Measurements from ENCODE around the gene ZNF524. TPM values are rescaled to one million over a fixed set of nuclear protein-coding genes. Genes with fewer than 3 reads are reported as not detected.
"Not testable (repeated sequence)": the region's sequence is repeated elsewhere in the genome, so short reads cannot be mapped to it uniquely, and the experiment has no call there.

ZNF524 gene
- polyA plus RNA-seq, 3 donors, result 6.5 to 11.1 (median 11.0) TPM

GRCh38 chr19:55578031-55578760 lies 21.9 kb upstream of the ZNF524 start:
- no peak for DNase-seq (ENCODE audit: extremely low read depth in 1 of 11, low read depth in 9 of 11, low spot score in 4 of 11)

GRCh38 chr19:55578761-55579747 lies 21.0 kb upstream of the ZNF524 start:
- DNase-seq (ENCODE audit: extremely low read depth in 1 of 11, low read depth in 9 of 11, low spot score in 4 of 11), result no peak

GRCh38 chr19:55579766-55580621 lies 20.1 kb upstream of the ZNF524 start:
- DNase-seq (ENCODE audit: extremely low read depth in 1 of 11, low read depth in 9 of 11, low spot score in 4 of 11), result peak in 1 of 11 donors; percentile 33

- DNase-seq (ENCODE audit: extremely low read depth in 1 of 11, low read depth in 9 of 11, low spot score in 4 of 11), result peak; percentile 71 to 90 (median 83)
These were observed 19.4 kb upstream of the ZNF524 start, which contains the start of gene ZNF579 for GRCh38 chr19:55580628-55581144. Gene ZNF579, minus strand, starts transcription at chr19:55580848. Its CDS starts 1,209 bp downstream, at chr19:55579639.

DNA sequence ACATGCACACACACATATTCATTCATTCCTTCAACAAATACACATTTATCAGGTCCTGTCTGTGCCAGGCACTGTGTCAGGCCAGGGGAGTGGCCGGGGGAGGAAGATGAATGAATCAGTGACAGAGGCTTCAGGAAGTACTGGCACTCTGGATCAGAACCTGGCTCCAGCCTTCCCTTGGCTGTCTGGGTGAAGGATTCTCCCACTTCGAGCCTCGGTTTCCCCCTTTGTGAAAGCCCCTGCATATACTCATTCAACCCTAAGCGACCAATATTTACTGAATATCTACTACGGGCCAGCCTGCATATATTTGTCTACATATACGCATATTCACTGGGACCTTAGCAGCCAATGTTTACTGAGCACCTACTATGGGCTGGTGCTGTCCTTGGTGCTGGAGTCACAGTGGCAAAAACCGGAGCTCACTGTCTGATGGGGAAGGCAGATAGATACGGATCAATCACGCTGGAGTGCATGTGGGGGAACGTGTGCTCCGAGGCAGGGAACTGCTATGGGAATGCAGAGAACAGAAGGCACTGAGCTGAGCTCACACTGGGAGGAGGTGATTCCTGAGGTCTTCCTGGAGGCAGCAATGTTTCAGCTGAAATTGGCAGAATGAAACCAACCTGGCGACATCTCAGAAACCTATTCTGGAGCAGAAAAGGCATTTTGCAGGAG lies 18.8 kb upstream of the ZNF524 start:
- no peak for DNase-seq (ENCODE audit: extremely low read depth in 1 of 11, low read depth in 9 of 11, low spot score in 4 of 11)

DNA sequence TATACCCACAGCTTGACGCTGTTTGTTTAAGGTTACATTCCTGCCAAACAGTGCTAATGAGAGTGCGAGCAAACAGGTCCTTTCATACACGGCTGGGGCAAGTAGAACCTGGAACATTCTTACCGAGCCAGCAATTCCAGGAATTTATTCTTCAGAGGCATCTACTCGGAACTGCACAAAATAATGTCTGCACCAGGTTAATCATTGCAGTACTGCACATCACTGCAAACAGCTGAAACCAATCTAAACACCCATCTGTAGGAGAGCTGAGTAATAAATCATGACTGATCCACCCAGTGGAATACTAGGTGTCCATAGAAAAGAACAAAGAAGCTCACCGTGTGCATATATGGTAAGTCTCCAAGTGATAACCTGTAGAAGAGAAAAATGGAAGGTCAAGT lies 18.3 kb upstream of the ZNF524 start:
- peak in 2 of 11 donors; percentile 65 to 75 for DNase-seq (ENCODE audit: extremely low read depth in 1 of 11, low read depth in 9 of 11, low spot score in 4 of 11)

DNA sequence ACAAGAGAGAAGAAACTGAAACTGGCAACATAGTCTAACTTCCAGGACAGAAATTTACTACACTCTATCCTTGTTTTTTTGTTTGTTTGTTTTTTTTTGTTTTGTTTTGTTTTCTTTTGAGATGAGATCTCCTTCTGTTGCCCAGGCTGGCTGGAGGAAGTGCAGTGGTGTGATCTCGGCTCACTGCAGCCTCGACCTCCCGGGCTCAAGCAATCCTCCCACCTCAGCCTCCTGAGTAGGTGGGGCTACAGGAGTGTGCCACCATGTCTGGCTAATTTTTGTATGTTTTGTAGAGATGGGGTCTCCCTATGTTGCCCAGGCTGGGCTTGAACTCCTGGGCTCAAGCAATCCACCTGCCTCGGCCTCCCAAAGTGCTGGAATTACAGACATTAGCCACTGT lies 17.8 kb upstream of the ZNF524 start:
- not testable (repeated sequence) for DNase-seq (ENCODE audit: extremely low read depth in 1 of 11, low read depth in 9 of 11, low spot score in 4 of 11)

DNA sequence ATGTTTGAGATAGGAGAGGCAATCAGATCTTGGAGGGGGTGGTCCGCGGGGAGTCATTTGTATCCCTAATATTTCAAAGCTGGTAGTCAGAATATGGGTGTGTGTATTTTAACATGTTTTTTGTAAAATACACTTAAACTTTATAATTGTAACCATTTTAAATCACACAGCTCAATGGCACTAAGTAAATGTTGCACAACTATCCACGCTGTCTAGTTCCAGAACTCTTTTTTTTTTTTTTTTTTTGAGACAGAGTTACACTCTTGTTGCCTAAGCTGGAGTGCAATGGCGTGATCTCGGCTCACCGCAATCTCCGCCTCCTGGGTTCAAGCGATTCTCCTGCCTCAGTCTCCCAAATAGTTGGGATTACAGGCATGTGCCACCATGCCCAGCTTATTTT lies 16.2 kb upstream of the ZNF524 start:
- DNase-seq (ENCODE audit: extremely low read depth in 1 of 11, low read depth in 9 of 11, low spot score in 4 of 11), result not testable (repeated sequence)

- no peak for DNase-seq (ENCODE audit: extremely low read depth in 1 of 11, low read depth in 9 of 11, low spot score in 4 of 11)
These were observed 15.2 kb upstream of the ZNF524 start for GRCh38 chr19:55584871-55585270.

- peak in 8 of 11 donors; percentile 51 to 86 (median 82) for DNase-seq (ENCODE audit: extremely low read depth in 1 of 11, low read depth in 9 of 11, low spot score in 4 of 11)
These were observed 14.3 kb upstream of the ZNF524 start for GRCh38 chr19:55585658-55586339.

DNA sequence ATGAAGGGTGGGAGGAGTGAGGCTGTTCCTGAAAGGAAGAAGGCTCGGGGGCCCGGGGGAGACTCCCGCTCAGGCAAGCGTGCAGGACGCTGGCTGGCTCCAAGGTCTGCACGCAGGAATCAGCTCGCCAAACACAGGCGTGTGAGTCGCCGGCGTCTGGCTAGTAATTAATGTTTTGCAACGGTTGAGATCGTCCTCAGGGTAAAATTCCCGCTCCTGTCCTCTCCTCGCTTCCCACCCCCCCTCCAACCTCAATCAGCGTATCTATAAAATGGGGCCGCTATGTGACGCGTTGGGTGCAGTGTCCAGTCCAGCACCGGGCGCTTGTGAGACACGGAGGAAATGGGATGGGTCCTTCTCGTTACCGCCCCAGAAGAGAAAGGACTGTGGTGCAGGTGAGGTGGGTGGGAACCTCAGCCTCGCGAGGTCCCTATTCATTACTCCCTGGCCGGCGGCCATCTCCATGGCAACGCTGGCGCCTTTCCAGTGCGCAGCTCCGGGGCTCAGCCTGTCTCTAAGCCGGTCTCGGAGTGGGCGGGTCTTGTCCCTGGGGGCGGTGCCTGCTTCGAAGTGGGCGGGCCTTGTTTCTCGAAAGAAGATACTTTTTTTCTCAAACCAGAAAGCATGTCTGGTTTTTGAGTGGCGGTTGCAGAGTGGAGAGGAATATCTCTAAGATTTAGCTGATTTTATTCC lies 13.0 kb upstream of the ZNF524 start:
- DNase-seq (ENCODE audit: extremely low read depth in 1 of 11, low read depth in 9 of 11, low spot score in 4 of 11), result peak; percentile 88 to 94 (median 93)

GRCh38 chr19:55588738-55589137 lies 11.3 kb upstream of the ZNF524 start:
- no peak for DNase-seq (ENCODE audit: extremely low read depth in 1 of 11, low read depth in 9 of 11, low spot score in 4 of 11)

DNA sequence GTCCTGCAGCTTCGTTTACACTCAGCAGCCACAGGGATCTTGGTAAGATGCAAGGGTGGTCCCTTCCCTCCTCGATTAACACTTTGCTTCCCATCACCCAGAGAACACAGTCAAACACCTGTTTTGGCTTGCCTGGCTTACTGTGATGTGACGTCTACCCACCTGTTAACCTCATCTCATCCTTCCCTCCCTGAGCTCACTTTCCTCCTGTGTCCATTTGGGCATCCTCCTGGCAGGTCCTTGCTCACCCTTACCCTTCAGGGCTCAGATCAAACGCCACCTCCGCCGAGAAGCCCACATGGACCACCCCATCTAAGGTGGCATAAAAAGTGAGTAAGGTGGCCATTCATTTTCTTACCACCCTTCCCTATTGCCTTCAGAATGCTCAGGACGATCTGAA lies 10.0 kb upstream of the ZNF524 start:
- DNase-seq (ENCODE audit: extremely low read depth in 1 of 11, low read depth in 9 of 11, low spot score in 4 of 11), result no peak

DNA sequence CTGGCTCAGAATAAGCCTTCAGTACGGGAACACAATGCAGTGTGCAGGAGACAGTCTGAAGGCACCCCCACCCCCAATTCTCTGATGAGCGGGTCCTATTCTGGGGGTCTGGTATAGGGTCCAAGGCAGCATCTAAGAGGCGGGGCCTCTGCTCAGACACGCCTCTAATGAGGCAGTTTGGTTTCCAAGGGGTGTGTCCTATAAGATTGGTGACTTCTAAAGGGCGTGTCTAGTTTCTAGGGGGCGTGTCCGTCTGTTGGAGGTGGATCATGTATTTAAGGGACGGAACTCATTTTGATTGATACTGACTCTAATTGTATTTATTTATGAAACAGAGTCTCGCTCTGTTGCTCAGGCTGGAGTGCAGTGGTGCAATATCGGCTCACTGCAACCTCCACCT lies 9.5 kb upstream of the ZNF524 start:
- DNase-seq (ENCODE audit: extremely low read depth in 1 of 11, low read depth in 9 of 11, low spot score in 4 of 11), result no peak

DNA sequence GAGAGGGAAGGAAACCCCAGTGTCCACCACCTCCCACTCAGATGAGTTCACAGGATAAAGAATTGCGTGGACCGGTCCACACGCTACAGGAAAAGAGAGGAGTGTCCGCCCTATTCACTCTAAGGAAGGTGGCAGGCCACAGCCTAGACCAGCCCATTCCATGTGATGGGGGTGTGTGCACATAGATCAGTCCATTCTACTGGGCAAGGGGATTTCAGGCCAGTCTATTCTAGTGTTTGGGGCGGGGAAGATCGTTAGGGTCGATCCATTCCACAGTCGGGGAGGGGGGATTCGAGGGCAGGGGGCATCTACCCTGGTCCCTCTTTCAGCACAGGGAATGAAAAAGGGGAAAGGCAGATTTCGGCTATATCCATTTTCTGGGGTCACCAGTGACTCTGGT lies 8.5 kb upstream of the ZNF524 start:
- no peak for DNase-seq (ENCODE audit: extremely low read depth in 1 of 11, low read depth in 9 of 11, low spot score in 4 of 11)

- DNase-seq (ENCODE audit: extremely low read depth in 1 of 11, low read depth in 9 of 11, low spot score in 4 of 11), result no peak
These were observed 7.5 kb upstream of the ZNF524 start for GRCh38 chr19:55592391-55593090.

Data from renal cortex interstitium (tissue), 11 donors.